HUES6 (cell line): ENCODE measurements around the gene LAPTM5.

ENCODE experiments used
- H3K27ac ChIP-seq: 2 replicates; pipeline ENCODE4 v1.7.0; 2013; ENCODE audit warnings: low read depth, mild to moderate bottlenecking, low read length, inconsistent platforms
- H3K27me3 ChIP-seq: 2 replicates; pipeline ENCODE4 v1.6.1; 2013; ENCODE audit warnings: low read length; ENCODE audit not compliant: control insufficient read depth, insufficient read depth
- H3K36me3 ChIP-seq: 2 replicates; pipeline ENCODE4 v1.6.1; 2013; ENCODE audit warnings: low read length; ENCODE audit not compliant: control insufficient read depth, insufficient read depth
- H3K4me1 ChIP-seq: 2 replicates; pipeline ENCODE4 v1.6.1; 2013; ENCODE audit warnings: low read length; ENCODE audit not compliant: control insufficient read depth, insufficient read depth
- H3K4me3 ChIP-seq: 2 replicates; pipeline ENCODE4 v1.5.1; 2013; ENCODE audit warnings: low read depth, low read length
- H3K9ac ChIP-seq: one replicate; pipeline ENCODE4 v1.6.1; 2013; ENCODE audit warnings: mild to moderate bottlenecking, low read length
- H3K9me3 ChIP-seq: 2 replicates; pipeline ENCODE4 v1.6.1; 2013; ENCODE audit warnings: low read depth, low read length; ENCODE audit not compliant: control insufficient read depth, insufficient read depth

LAPTM5 gene

GRCh38 chr1:30714536-30715090 lies 43.0 kb downstream of the LAPTM5 start:
- peaks cover 3% of the 10 kb centered on the region; the same call in 1 of the 2 replicates for H3K4me1 ChIP-seq
- H3K36me3 ChIP-seq: no peaks in the 10 kb centered on the region
- no peak overlapping the region for H3K4me3 ChIP-seq
- no peak overlapping the region for H3K9ac ChIP-seq
- H3K27me3 ChIP-seq: no peaks in the 10 kb centered on the region
- peaks cover 20% of the 10 kb centered on the region for H3K9me3 ChIP-seq
- no peak overlapping the region for H3K27ac ChIP-seq

- no peak overlapping the region for H3K27ac ChIP-seq
- H3K27me3 ChIP-seq: no peaks in the 10 kb centered on the region
Measured at GRCh38 chr1:30714025-30714424, 43.5 kb downstream of the LAPTM5 start.

GRCh38 chr1:30713311-30713710 lies 44.3 kb downstream of the LAPTM5 start:
- no peak overlapping the region for H3K27ac ChIP-seq
- H3K27me3 ChIP-seq: no peaks in the 10 kb centered on the region
- H3K36me3 ChIP-seq: no peaks in the 10 kb centered on the region

More at GRCh38 chr1:30714025-30714424, 43.5 kb downstream of the LAPTM5 start:
- Histone ChIP-seq H3K36me3 (no peaks in the 10 kb centered on the region), H3K9me3 (peaks cover 20% of the 10 kb centered on the region), H3K4me3 (no peak overlapping the region), H3K9ac (no peak overlapping the region), H3K4me1 (no peaks in the 10 kb centered on the region)

GRCh38 chr1:30712583-30712982 lies 45.0 kb downstream of the LAPTM5 start:
- Histone ChIP-seq H3K36me3 (no peaks in the 10 kb centered on the region), H3K27ac (no peak overlapping the region), H3K9ac (no peak overlapping the region), H3K4me1 (no peaks in the 10 kb centered on the region), H3K27me3 (no peaks in the 10 kb centered on the region), H3K4me3 (no peak overlapping the region), H3K9me3 (peaks cover 20% of the 10 kb centered on the region)

More at GRCh38 chr1:30713311-30713710, 44.3 kb downstream of the LAPTM5 start:
- Histone ChIP-seq H3K9ac (no peak overlapping the region), H3K9me3 (peaks cover 20% of the 10 kb centered on the region), H3K4me1 (no peaks in the 10 kb centered on the region), H3K4me3 (no peak overlapping the region)

- Histone ChIP-seq H3K36me3 (no peaks in the 10 kb centered on the region), H3K9me3 (peaks cover 5% of the 10 kb centered on the region), H3K4me3 (no peak overlapping the region), H3K27me3 (no peaks in the 10 kb centered on the region), H3K27ac (no peak overlapping the region), H3K9ac (no peak overlapping the region), H3K4me1 (no peaks in the 10 kb centered on the region)
Measured at GRCh38 chr1:30710407-30710806, 47.2 kb downstream of the LAPTM5 start.

GRCh38 chr1:30708361-30708728 lies 49.2 kb downstream of the LAPTM5 start:
- Histone ChIP-seq H3K9me3 (no peaks in the 10 kb centered on the region), H3K9ac (no peak overlapping the region), H3K4me1 (no peaks in the 10 kb centered on the region), H3K4me3 (no peak overlapping the region), H3K27ac (no peak overlapping the region), H3K36me3 (no peaks in the 10 kb centered on the region), H3K27me3 (no peaks in the 10 kb centered on the region)

- H3K36me3 ChIP-seq: no peaks in the 10 kb centered on the region
- H3K27ac ChIP-seq: no peak overlapping the region
- no peaks in the 10 kb centered on the region for H3K27me3 ChIP-seq
- H3K4me3 ChIP-seq: no peak overlapping the region
- no peaks in the 10 kb centered on the region for H3K4me1 ChIP-seq
- H3K9ac ChIP-seq: no peak overlapping the region
- no peaks in the 10 kb centered on the region for H3K9me3 ChIP-seq
Measured at GRCh38 chr1:30707412-30708360, 49.9 kb downstream of the LAPTM5 start.

GRCh38 chr1:30706528-30706927 lies 51.0 kb downstream of the LAPTM5 start:
- no peak overlapping the region for H3K27ac ChIP-seq
- H3K4me1 ChIP-seq: no peaks in the 10 kb centered on the region
- H3K9ac ChIP-seq: no peak overlapping the region
- H3K36me3 ChIP-seq: no peaks in the 10 kb centered on the region
- H3K4me3 ChIP-seq: no peak overlapping the region
- H3K27me3 ChIP-seq: no peaks in the 10 kb centered on the region
- no peaks in the 10 kb centered on the region for H3K9me3 ChIP-seq

- Histone ChIP-seq H3K9ac (no peak overlapping the region), H3K36me3 (no peaks in the 10 kb centered on the region), H3K27ac (no peak overlapping the region), H3K4me1 (no peaks in the 10 kb centered on the region), H3K9me3 (no peaks in the 10 kb centered on the region), H3K27me3 (no peaks in the 10 kb centered on the region), H3K4me3 (no peak overlapping the region)
Measured at GRCh38 chr1:30705698-30706097, 51.9 kb downstream of the LAPTM5 start.

GRCh38 chr1:30704765-30705509 lies 52.6 kb downstream of the LAPTM5 start:
- H3K36me3 ChIP-seq: no peaks in the 10 kb centered on the region
- H3K4me1 ChIP-seq: no peaks in the 10 kb centered on the region; the same call in 1 of the 2 replicates

GRCh38 chr1:30704271-30704670 lies 53.3 kb downstream of the LAPTM5 start:
- Histone ChIP-seq H3K9me3 (no peaks in the 10 kb centered on the region), H3K9ac (no peak overlapping the region), H3K27me3 (no peaks in the 10 kb centered on the region), H3K27ac (no peak overlapping the region), H3K4me1 (no peaks in the 10 kb centered on the region; the same call in 1 of the 2 replicates), H3K4me3 (no peak overlapping the region), H3K36me3 (no peaks in the 10 kb centered on the region)

More at GRCh38 chr1:30704765-30705509, 52.6 kb downstream of the LAPTM5 start:
- Histone ChIP-seq H3K4me3 (no peak overlapping the region), H3K27ac (no peak overlapping the region), H3K27me3 (no peaks in the 10 kb centered on the region), H3K9me3 (no peaks in the 10 kb centered on the region), H3K9ac (no peak overlapping the region)
